ENCODE results near the gene OR4M1.
"Not testable (repeated sequence)": the region's sequence is repeated elsewhere in the genome, so short reads cannot be mapped to it uniquely, and the experiment has no call there.

OR4M1 gene, protein sequence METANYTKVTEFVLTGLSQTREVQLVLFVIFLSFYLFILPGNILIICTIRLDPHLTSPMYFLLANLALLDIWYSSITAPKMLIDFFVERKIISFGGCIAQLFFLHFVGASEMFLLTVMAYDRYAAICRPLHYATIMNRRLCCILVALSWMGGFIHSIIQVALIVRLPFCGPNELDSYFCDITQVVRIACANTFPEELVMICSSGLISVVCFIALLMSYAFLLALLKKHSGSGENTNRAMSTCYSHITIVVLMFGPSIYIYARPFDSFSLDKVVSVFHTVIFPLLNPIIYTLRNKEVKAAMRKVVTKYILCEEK

DNA sequence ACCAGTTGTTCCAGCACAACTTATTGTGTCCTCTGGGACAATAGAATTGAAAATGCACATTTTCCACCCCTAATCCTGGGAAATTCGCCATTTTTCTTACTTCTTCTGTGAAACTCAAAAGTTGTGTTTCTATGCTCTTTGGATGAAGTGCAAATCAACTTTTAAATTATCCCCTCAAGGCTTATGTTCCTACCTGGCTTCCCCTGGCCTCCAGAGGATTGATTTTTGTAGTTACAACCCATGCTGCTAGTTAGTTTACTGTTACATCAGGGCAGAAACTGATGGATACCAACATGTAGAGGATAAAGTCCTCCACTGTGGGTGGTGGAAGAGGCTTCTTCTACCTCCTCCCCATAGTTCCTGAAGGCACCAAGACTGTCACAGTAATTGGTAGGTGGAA is at the start of gene OR4M1:
OR4M1 (plus strand) TSS at position 301 of the 400 bp plus-strand sequence. CDS start 6,819 bp downstream, outside the sequence.
- in situ Hi-C loops (cut with MboI; ENCODE audit: low sequenced_read_pairs); H3K36me3 ChIP-seq (replicated peaks); H3K4me1 ChIP-seq; DNase-seq (ENCODE audit: low spot score in 2 of 2); H3K4me3 ChIP-seq; H3K27me3 ChIP-seq (ENCODE audit: low read depth): not testable (repeated sequence)
- peaks cover 19% of the 10 kb centered on the region for H3K9me3 ChIP-seq

DNA sequence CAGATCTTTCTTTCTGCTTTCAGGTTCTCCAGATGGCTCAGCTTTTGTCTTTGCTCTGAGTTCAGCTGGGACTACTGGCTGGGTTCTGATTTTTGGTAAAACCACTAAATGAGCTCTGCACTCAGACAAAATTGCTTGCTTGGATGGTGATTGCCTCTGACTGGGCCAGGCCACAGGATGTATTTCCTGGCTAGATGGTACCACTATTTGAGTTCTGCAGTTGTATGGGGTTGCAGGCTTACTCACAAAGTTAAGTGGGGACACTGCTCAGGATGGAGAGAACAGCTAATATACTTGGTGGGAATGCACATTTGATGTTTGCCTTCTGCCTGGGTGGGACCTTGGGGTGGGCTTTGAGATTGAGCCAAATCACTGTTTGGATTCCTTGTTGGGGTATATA is 43.9 kb upstream of the OR4M1 start:
- Histone ChIP-seq H3K27me3 (ENCODE audit: low read depth) (no peaks in the 10 kb centered on the region), H3K4me3 (no peak overlapping the region), H3K9me3 (peaks cover 36% of the 10 kb centered on the region), H3K4me1 (no peaks in the 10 kb centered on the region), H3K36me3 (replicated peaks) (no peaks in the 10 kb centered on the region)
- no peak for DNase-seq (ENCODE audit: low spot score in 2 of 2)
- in situ Hi-C loops (cut with MboI; ENCODE audit: low sequenced_read_pairs): no loop called here

DNA sequence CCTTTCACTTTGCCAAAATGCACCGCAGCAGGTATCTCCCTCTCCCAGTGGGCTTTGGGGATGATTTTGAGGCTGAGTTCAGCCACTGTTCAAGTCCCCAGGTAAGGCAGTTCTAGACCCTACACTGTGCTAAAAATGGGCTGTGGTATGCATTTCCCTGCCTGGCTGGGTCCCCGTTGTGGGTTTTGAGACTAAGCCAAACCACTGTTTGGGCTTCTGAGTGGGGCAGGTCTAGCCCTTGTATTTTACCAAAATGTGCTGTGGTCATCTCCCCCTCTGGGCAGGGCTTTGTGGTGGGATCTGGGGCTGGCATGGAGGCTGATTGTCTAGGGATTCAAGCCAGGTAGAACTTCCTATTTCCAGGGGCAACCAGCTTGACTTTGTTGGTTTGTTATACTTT is 43.5 kb upstream of the OR4M1 start:
- in situ Hi-C loops (cut with MboI; ENCODE audit: low sequenced_read_pairs): no loop called here
- H3K4me1 ChIP-seq: no peaks in the 10 kb centered on the region
- H3K36me3 ChIP-seq (replicated peaks): no peaks in the 10 kb centered on the region
- no peak for DNase-seq (ENCODE audit: low spot score in 2 of 2)
- H3K4me3 ChIP-seq: no peak overlapping the region
- H3K9me3 ChIP-seq: peaks cover 35% of the 10 kb centered on the region
- H3K27me3 ChIP-seq (ENCODE audit: low read depth): no peaks in the 10 kb centered on the region

DNA sequence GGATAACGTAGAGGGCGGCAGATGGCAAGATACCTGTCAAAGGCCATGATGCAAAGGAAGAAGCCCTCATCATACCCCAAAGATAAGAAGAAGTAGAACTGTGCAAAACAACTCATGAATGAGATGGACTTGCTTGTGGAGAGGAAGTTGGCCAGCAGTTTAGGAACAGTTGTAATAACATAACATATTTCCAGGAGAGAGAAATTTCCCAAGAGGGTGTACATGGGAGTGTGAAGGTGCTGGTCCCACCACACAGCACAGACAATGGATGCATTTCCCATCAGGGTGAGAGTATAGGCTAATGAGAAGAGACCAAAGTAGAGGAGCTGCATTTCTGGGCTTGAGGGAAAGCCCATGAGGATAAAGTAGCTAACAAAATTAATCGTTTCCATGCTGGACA is 39.4 kb upstream of the OR4M1 start:
- H3K36me3 ChIP-seq (replicated peaks); H3K4me1 ChIP-seq; H3K4me3 ChIP-seq; DNase-seq (ENCODE audit: low spot score in 2 of 2); in situ Hi-C loops (cut with MboI; ENCODE audit: low sequenced_read_pairs); H3K27me3 ChIP-seq (ENCODE audit: low read depth): not testable (repeated sequence)
- H3K9me3 ChIP-seq: peaks cover 22% of the 10 kb centered on the region

DNA sequence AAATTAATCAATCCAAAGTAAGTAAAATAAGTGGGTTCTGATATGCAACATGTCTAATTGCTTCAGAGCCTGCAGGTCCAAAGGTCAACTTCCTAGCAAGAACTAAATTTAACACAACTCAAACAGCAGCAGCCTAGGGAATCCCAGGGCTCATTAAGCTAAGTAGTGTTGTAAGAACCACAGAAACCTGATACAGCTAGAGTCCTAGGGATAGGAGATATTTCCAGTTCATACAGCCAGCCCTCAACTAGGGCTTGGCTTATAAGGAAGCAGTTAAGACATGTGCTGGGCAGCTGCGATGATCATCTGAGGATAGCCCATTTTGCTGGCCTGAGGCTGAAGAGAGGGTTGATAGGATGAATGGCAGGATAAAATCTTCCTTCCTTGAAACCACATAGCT is 30.0 kb upstream of the OR4M1 start, which contains the start of gene OR4Q3:
OR4Q3 (plus strand) TSS at position 316 of the 400 bp plus-strand sequence.
- H3K36me3 ChIP-seq (replicated peaks): no peaks in the 10 kb centered on the region
- no peak for DNase-seq (ENCODE audit: low spot score in 2 of 2)
- in situ Hi-C loops (cut with MboI; ENCODE audit: low sequenced_read_pairs): no loop called here
- no peak within 1 kb of the TSS for H3K4me3 ChIP-seq
- H3K4me1 ChIP-seq: no peaks in the 10 kb centered on the region
- H3K27me3 ChIP-seq (ENCODE audit: low read depth): no peaks in the 10 kb centered on the region
- H3K9me3 ChIP-seq: 0 out of 2 replicates have a peak, but pooled peaks cover 2% of the 10 kb centered on the region

DNA sequence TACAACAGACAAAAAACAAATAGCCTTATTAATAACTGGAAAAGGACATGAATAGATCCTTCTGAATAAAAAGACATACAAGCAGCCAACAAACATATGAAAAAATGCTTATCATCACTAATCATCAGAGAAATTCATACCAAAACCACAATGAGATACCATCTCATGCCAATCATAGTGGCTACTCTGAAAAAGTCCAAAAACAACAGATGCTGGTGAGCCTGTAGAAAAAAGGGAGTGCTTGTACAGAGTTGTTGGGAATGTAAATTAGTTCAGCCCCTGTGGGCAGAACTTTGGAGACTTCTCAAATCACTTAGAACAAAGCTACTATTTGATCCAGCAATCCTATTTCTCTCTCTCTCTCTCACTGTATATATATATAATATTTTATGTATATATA is 21.0 kb upstream of the OR4M1 start:
- peaks cover 11% of the 10 kb centered on the region for H3K9me3 ChIP-seq
- H3K36me3 ChIP-seq (replicated peaks); DNase-seq (ENCODE audit: low spot score in 2 of 2); H3K4me3 ChIP-seq; H3K4me1 ChIP-seq; in situ Hi-C loops (cut with MboI; ENCODE audit: low sequenced_read_pairs); H3K27me3 ChIP-seq (ENCODE audit: low read depth): not testable (repeated sequence)

DNA sequence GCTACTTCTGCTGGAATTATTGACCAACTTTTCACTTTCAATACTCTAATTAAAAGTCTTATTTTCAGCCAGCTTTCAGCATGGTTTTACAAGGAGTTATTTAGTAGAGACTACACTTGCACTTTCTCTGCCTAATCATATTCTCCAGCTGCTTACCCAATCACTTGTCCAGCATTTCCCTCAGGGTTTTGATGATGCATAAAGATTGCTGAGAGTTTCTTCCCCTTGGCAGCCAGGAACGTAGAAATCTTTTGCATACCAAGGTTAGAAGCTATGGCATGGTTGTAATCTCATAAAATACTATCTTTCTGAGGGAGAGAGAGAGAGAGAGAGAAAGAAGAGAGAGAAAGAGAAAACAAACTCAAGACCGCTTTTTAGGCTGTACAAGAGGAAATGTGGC is 19.1 kb upstream of the OR4M1 start:
- H3K36me3 ChIP-seq (replicated peaks): no peaks in the 10 kb centered on the region
- no peak for DNase-seq (ENCODE audit: low spot score in 2 of 2)
- no peak overlapping the region for H3K4me3 ChIP-seq
- H3K9me3 ChIP-seq: peaks cover 11% of the 10 kb centered on the region
- no peaks in the 10 kb centered on the region for H3K4me1 ChIP-seq
- no peaks in the 10 kb centered on the region for H3K27me3 ChIP-seq (ENCODE audit: low read depth)
- in situ Hi-C loops (cut with MboI; ENCODE audit: low sequenced_read_pairs): no loop called here

DNA sequence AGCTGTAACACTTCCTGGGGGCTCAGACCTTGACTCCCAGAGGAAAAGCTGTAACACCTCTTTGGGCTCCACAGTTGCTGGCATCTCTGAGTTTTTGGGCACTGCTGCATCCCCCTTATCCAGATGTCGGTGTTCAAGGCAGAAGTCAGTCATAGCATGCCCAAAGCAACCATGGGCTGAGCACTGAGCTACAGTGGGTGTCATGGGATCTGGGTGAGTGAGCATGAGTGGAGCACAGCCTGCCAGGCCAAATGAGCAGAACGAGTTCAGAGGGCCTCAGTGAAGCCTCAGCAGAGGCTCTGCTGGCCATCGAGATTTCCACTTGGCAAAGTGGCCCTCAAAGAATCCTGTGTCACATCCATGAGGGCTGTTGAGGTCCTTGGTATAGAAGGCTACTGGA is 1.8 kb upstream of the OR4M1 start:
- in situ Hi-C loops (cut with MboI; ENCODE audit: low sequenced_read_pairs); H3K4me1 ChIP-seq; H3K4me3 ChIP-seq; H3K27me3 ChIP-seq (ENCODE audit: low read depth); DNase-seq (ENCODE audit: low spot score in 2 of 2); H3K36me3 ChIP-seq (replicated peaks): not testable (repeated sequence)
- H3K9me3 ChIP-seq: peaks cover 15% of the 10 kb centered on the region

DNA sequence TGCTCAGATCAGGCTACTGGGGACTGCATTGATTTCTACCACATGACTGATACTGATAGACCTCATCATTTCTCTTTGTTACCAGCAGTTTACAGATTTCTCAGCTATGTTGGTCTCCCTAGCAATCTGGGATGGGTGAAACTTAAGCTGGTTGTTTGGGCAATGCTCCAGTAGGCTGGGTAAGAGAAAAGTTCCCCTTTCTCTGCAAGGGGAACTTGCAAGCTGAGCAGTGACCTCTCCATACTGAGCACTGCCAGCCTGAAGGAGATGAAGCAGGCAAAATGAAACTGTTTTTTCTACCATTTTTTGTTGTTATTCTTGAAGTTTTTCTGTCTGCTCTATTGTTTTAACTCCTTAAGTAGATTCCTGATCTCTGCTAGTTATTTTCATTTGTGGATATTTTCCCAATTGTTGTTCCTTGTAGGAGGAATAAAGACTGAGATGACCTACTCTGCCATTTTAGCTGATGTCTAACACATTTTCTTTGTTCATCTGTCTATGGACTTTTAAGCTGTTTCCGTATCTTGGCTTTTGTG is 1.3 kb upstream of the OR4M1 start:
- in situ Hi-C loops (cut with MboI; ENCODE audit: low sequenced_read_pairs): no loop called here
- Histone ChIP-seq H3K36me3 (replicated peaks) (no peaks in the 10 kb centered on the region), H3K9me3 (peaks cover 15% of the 10 kb centered on the region), H3K4me1 (no peaks in the 10 kb centered on the region), H3K4me3 (no peak overlapping the region), H3K27me3 (ENCODE audit: low read depth) (no peaks in the 10 kb centered on the region)
- no peak for DNase-seq (ENCODE audit: low spot score in 2 of 2)

DNA sequence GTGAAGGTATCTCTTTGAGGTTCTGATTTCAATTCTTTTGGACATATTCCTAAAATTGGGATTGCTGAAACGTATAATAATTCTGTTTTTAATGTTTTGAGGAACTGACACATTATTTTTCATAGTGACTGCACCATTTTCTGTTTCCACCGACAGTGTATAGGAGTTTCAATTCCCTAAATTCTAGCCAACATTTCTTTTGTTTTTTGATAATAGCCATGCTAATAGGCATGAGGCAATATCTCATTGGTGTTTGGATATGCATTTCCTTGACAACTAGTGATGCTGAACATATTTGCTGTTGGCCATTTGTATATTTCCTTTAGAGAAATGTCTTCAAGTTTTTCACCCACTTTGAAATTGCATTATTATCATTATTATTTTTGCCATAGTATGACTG is 850 bp upstream of the OR4M1 start:
- in situ Hi-C loops (cut with MboI; ENCODE audit: low sequenced_read_pairs); DNase-seq (ENCODE audit: low spot score in 2 of 2); H3K4me1 ChIP-seq; H3K27me3 ChIP-seq (ENCODE audit: low read depth); H3K4me3 ChIP-seq; H3K36me3 ChIP-seq (replicated peaks): not testable (repeated sequence)
- peaks cover 19% of the 10 kb centered on the region for H3K9me3 ChIP-seq

DNA sequence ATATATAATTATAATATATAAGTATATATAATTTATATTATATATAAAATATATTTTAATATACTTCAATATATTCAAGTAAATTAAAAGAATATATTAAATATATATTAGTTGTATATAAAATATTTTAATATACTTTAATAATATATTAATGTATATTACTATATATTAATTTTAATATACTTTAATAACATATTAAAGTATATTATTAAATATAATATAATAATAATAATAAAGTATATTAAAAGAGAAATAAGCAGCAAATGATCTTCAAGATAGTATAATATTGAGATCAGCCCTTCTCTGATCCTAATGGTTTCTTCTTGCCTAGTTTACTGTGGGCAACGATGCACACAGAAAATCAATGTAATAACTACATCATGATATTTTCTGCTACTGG is 2.3 kb downstream of the OR4M1 start:
- Histone ChIP-seq H3K4me1 (no peaks in the 10 kb centered on the region), H3K27me3 (ENCODE audit: low read depth) (no peaks in the 10 kb centered on the region), H3K9me3 (peaks cover 21% of the 10 kb centered on the region), H3K36me3 (replicated peaks) (no peaks in the 10 kb centered on the region), H3K4me3 (no peak overlapping the region)
- DNase-seq (ENCODE audit: low spot score in 2 of 2): no peak
- in situ Hi-C loops (cut with MboI; ENCODE audit: low sequenced_read_pairs): no loop called here

DNA sequence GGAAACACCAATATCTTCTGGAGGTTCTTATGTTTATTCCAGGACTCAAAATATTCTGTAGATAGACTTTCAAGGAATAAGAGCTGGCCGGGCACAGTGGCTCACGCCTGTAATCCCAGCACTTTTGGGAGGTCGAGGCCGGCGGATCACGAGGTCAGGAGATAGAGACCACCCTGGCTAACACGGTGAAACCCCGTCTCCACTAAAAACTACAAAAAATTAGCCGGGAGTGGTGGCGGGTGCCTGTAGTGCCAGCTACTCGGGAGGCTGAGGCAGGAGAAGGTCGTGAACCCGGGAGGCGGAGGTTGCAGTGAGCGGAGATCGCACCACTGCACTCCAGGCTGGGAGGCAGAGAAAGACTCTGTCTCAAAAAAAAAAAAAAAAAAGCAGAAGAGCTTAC is 12.5 kb downstream of the OR4M1 start:
- H3K4me3 ChIP-seq; H3K36me3 ChIP-seq (replicated peaks); DNase-seq (ENCODE audit: low spot score in 2 of 2); H3K4me1 ChIP-seq; in situ Hi-C loops (cut with MboI; ENCODE audit: low sequenced_read_pairs); H3K27me3 ChIP-seq (ENCODE audit: low read depth): not testable (repeated sequence)
- H3K9me3 ChIP-seq: peaks cover 11% of the 10 kb centered on the region

DNA sequence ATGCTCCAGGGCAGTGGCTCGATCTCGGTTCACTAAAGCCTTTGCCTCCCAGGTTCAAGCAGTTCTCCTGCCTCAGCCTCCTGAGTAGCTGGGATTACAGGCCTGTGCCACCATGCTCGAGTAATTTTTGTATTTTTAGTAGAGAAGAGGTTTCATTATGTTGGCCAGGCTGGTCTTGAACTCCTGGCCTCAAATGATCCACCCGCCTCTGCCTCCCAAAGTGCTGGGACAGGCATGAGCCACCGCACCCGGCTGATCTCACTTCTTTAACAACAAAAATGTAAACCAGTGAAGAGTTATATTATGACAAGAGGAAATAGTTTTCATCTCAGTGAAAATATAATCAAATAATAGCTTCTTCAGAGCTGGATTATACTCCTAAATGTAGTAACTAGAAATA is 14.0 kb downstream of the OR4M1 start:
- H3K9me3 ChIP-seq: peaks cover 13% of the 10 kb centered on the region
- H3K4me1 ChIP-seq; H3K27me3 ChIP-seq (ENCODE audit: low read depth); in situ Hi-C loops (cut with MboI; ENCODE audit: low sequenced_read_pairs); H3K36me3 ChIP-seq (replicated peaks); H3K4me3 ChIP-seq; DNase-seq (ENCODE audit: low spot score in 2 of 2): not testable (repeated sequence)

DNA sequence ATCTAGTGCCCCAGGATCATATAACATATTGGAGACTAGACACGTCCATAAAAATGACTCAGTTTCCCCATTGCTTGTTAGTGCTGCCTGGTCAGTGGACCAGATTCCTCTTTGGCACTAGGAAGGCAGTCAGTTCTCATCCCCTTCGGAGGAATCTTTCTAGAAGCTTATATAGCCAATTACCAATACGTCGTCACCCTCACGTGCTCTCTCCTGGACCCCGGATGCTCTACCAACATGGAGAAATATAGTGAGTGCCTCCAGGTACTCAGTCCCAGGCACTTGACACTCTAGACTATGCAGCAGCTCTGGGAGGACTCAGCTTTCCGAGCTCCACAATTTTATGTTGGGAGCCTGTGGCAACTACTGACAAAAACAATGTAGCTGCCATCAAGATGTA is 14.8 kb downstream of the OR4M1 start:
- H3K4me1 ChIP-seq; DNase-seq (ENCODE audit: low spot score in 2 of 2); in situ Hi-C loops (cut with MboI; ENCODE audit: low sequenced_read_pairs); H3K36me3 ChIP-seq (replicated peaks); H3K27me3 ChIP-seq (ENCODE audit: low read depth); H3K4me3 ChIP-seq: not testable (repeated sequence)
- peaks cover 13% of the 10 kb centered on the region for H3K9me3 ChIP-seq
